ENCODE results near the gene RPS4Y2.

Gene RPS4Y2

GRCh38 chrY:20798351-20799049 is 42.6 kb downstream of the RPS4Y2 start:
- H3K36me3 ChIP-seq = no peaks in the 10 kb centered on the region
- no peak overlapping the region for H3K4me3 ChIP-seq (ENCODE audit: low read depth in 1 of 2, low read length in 1 of 2)
- no peaks in the 10 kb centered on the region for H3K4me1 ChIP-seq (ENCODE audit: control insufficient read depth in 1 of 2, insufficient read depth in 1 of 2, low read depth in 1 of 2, low read length in 1 of 2)
- no peak for TF ChIP-seq CTCF (IDR thresholded peaks at IDR 0.05)
- H3K27me3 ChIP-seq = no peaks in the 10 kb centered on the region
- no peak overlapping the region for H3K27ac ChIP-seq
- no peaks in the 10 kb centered on the region for H3K9me3 ChIP-seq

DNA sequence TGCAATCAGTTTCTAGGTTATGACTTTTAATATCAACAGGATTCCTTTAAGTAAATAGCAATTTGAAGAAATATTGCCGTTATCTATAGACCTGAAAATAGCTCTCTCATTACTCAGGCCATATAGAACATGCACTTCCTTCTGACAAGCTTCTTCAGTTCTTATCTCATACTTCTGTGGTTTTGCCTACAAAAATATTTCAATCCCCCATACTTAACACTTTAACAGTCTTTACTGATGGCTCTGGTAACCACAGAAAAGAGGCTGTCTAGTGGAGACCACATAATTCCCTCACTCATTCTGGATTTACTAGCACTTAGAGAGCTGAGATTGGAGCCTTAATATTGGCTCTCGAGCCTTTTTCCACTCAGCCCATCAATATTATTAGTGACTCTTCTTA is 46.8 kb downstream of the RPS4Y2 start:
- no peak overlapping the region for H3K27ac ChIP-seq
- H3K27me3 ChIP-seq = no peaks in the 10 kb centered on the region
- no peak for TF ChIP-seq CTCF (IDR thresholded peaks at IDR 0.05)
- H3K9me3 ChIP-seq = no peaks in the 10 kb centered on the region
- H3K36me3 ChIP-seq = no peaks in the 10 kb centered on the region
- H3K4me3 ChIP-seq (ENCODE audit: low read depth in 1 of 2, low read length in 1 of 2) = no peak overlapping the region
- H3K4me1 ChIP-seq (ENCODE audit: control insufficient read depth in 1 of 2, insufficient read depth in 1 of 2, low read depth in 1 of 2, low read length in 1 of 2) = no peaks in the 10 kb centered on the region

DNA sequence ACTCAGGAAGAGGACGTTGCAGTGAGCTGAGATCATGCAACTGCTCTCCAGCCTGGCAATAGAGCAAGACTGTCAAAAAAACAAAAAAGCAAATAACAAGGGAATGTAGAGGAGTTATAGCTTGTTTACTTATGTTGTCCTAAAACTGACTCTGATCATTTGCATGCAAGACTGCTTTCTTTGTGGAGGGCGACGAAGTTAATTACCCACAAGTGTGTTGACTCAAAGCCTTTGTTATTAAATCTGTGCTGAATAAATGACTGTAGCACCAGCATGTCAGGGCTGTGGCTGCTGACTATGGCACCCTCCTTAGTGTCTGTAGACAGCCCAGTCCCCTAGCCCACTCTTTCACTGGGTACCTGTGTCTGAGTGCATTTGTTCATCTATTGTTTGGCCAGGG is 50.3 kb downstream of the RPS4Y2 start:
- H3K27me3 ChIP-seq = no peaks in the 10 kb centered on the region
- no peak for TF ChIP-seq CTCF (IDR thresholded peaks at IDR 0.05)
- no peaks in the 10 kb centered on the region for H3K4me1 ChIP-seq (ENCODE audit: control insufficient read depth in 1 of 2, insufficient read depth in 1 of 2, low read depth in 1 of 2, low read length in 1 of 2)
- no peak overlapping the region for H3K4me3 ChIP-seq (ENCODE audit: low read depth in 1 of 2, low read length in 1 of 2)
- H3K27ac ChIP-seq = no peak overlapping the region
- H3K36me3 ChIP-seq = no peaks in the 10 kb centered on the region
- H3K9me3 ChIP-seq = no peaks in the 10 kb centered on the region

GRCh38 chrY:20813459-20813858 is 57.6 kb downstream of the RPS4Y2 start:
- Histone ChIP-seq H3K4me3 (ENCODE audit: low read depth in 1 of 2, low read length in 1 of 2) (no peak overlapping the region), H3K27me3 (no peaks in the 10 kb centered on the region), H3K9me3 (no peaks in the 10 kb centered on the region), H3K36me3 (no peaks in the 10 kb centered on the region), H3K4me1 (ENCODE audit: control insufficient read depth in 1 of 2, insufficient read depth in 1 of 2, low read depth in 1 of 2, low read length in 1 of 2) (no peaks in the 10 kb centered on the region), H3K27ac (no peak overlapping the region)
- TF ChIP-seq CTCF (IDR thresholded peaks at IDR 0.05) = no peak

DNA sequence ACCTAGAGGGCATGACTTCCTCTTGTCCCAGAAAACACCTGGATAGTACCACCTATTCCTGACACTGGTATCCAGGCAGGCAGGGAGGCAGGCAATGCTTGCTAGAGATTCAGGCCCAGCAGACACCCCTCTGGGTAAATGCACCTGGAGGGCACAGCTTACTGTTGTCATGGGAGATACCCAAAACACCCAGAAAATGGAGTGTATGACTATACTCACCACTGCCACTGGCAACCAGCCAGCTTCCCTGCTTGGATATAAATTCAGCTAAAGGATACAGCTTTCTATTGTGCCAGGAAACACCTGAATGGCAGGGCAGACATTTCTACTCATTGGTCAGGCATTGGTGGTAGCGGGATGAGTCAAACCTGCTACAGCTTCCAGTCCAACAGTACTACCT is 58.9 kb downstream of the RPS4Y2 start:
- Histone ChIP-seq H3K27me3 (no peaks in the 10 kb centered on the region), H3K27ac (no peak overlapping the region), H3K4me3 (ENCODE audit: low read depth in 1 of 2, low read length in 1 of 2) (no peak overlapping the region), H3K36me3 (no peaks in the 10 kb centered on the region), H3K4me1 (ENCODE audit: control insufficient read depth in 1 of 2, insufficient read depth in 1 of 2, low read depth in 1 of 2, low read length in 1 of 2) (no peaks in the 10 kb centered on the region), H3K9me3 (no peaks in the 10 kb centered on the region)
- TF ChIP-seq CTCF (IDR thresholded peaks at IDR 0.05) = no peak

All from neutrophil (primary cell).